Ishikawa (cell line): ENCODE results near the gene MYO9B.

Source experiments
- CEBPB ChIP-seq: IDR thresholded peaks from 2 replicates; pipeline ENCODE4 v1.6.1; 2012
- CREB1 ChIP-seq: IDR thresholded peaks from 2 replicates; pipeline ENCODE4 v1.6.1; 2012; ENCODE audit warnings: low read depth
- EGR1 ChIP-seq: IDR thresholded peaks from 2 replicates; pipeline ENCODE4 v1.6.1; 2012
- EP300 ChIP-seq: IDR thresholded peaks from 2 replicates; pipeline ENCODE4 v1.6.1; 2012; ENCODE audit warnings: borderline replicate concordance
- FOXM1 ChIP-seq: IDR thresholded peaks from 2 replicates; pipeline ENCODE4 v1.6.1; 2012; ENCODE audit warnings: low read depth, borderline replicate concordance
- NFIC ChIP-seq: IDR thresholded peaks from 2 replicates; pipeline ENCODE4 v1.6.1; 2012
- RAD21 ChIP-seq: IDR thresholded peaks from 2 replicates; pipeline ENCODE4 v1.6.1; 2012; ENCODE audit warnings: low read depth
- TAF1 ChIP-seq: IDR thresholded peaks from 2 replicates; pipeline ENCODE4 v1.6.1; 2012; ENCODE audit warnings: low read depth, mild to moderate bottlenecking
- TCF12 ChIP-seq: IDR thresholded peaks from 2 replicates; pipeline ENCODE4 v1.6.1; 2012; ENCODE audit warnings: low read depth
- USF1 ChIP-seq: IDR thresholded peaks from 2 replicates; pipeline ENCODE4 v1.6.1; 2012
- YY1 ChIP-seq: IDR thresholded peaks from 2 replicates; pipeline ENCODE4 v1.6.1; 2012; ENCODE audit warnings: low read depth
- ZBTB7A ChIP-seq: IDR thresholded peaks from 2 replicates; pipeline ENCODE4 v1.6.1; 2012; ENCODE audit warnings: low read depth
- TF ChIP-seq, protein P1 (sequence below): IDR thresholded peaks from 2 replicates; pipeline ENCODE4 v1.6.1; 2012

- TF ChIP-seq EP300 (no peak), CEBPB (no peak), YY1 (no peak), FOXM1 (no peak), CREB1 (no peak), TAF1 (no peak), NFIC (no peak), RAD21 (no peak), ZBTB7A (no peak), USF1 (no peak), EGR1 (no peak), TCF12 (no peak)
- TF ChIP-seq, protein P1, sequence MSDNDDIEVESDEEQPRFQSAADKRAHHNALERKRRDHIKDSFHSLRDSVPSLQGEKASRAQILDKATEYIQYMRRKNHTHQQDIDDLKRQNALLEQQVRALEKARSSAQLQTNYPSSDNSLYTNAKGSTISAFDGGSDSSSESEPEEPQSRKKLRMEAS = no peak
Measured at GRCh38 chr19:17259934-17260333, 184.4 kb downstream of the MYO9B start.
